OCI-M2 (cell line): ENCODE measurements around the gene THAP9.

ENCODE experiments used
- DNase-seq: peaks from one replicate; lab custom pipeline; 2025; ENCODE audit not compliant: unreplicated experiment; lab: John Stamatoyannopoulos, UW

Gene THAP9

DNA sequence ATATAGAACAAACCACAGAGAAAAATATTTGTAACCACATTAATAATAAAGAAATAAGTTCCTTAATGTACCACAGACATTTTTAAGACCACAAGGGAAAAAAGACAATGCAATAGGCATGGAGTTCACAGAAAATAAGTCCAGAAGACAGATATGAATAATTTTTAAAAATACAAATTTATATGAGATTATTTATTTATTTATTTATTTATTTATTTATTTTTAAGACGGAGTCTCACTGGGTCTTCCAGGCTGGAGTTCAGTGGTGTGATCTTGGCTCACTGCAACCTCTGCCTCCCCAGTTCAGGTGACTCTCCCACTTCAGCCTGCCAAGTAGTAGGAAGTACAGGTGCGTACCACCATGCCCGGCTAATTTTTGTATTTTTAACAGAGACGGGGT is 53.7 kb downstream of the THAP9 start:
- no peak for DNase-seq

GRCh38 chr4:82957045-82957444 is 56.5 kb downstream of the THAP9 start:
- DNase-seq, result no peak

DNA sequence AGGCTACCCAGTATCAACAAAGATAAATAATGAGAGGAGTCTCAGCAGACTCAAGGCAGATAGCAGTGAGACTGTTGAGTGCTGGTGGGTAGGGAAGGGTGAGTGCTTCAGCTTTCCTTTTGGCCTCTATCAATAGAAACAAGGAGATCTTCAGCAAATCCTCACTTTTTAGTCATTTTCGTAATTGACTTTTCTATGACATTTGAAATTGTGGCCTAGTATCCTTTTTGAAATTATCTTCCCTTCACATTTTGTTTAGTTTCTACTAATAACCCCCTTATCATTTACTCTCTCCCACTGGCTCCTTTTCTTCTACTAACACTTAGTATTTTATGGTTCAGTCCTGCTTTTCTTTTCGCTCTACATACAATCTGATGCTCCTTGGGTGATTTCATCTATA is 65.2 kb downstream of the THAP9 start:
- DNase-seq, result no peak

- no peak for DNase-seq
Measured at GRCh38 chr4:82968972-82969371, 68.4 kb downstream of the THAP9 start.

DNA sequence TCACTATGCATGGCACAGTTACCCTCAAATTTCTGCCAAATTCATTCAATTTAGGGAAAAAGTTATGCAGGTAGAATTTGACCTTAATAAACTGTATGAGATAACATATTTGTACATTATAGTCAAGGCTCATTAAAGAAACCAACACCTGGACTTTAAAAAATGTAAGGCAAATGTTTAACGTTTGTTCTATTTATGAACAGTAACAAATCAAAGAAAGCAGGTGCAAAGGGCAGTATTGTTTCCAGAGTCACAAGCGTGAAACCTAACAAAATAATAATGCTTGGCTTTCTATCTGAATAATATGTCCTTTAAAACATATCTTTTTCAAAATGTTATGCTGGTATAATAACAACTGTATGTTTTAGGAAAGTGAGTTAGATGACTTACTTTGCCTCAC is 68.9 kb downstream of the THAP9 start:
- DNase-seq, result no peak
